ENCODE results near the gene MGAT1.
"Not testable (repeated sequence)": the region's sequence is repeated elsewhere in the genome, so short reads cannot be mapped to it uniquely, and the experiment has no call there.

MGAT1 gene

DNA sequence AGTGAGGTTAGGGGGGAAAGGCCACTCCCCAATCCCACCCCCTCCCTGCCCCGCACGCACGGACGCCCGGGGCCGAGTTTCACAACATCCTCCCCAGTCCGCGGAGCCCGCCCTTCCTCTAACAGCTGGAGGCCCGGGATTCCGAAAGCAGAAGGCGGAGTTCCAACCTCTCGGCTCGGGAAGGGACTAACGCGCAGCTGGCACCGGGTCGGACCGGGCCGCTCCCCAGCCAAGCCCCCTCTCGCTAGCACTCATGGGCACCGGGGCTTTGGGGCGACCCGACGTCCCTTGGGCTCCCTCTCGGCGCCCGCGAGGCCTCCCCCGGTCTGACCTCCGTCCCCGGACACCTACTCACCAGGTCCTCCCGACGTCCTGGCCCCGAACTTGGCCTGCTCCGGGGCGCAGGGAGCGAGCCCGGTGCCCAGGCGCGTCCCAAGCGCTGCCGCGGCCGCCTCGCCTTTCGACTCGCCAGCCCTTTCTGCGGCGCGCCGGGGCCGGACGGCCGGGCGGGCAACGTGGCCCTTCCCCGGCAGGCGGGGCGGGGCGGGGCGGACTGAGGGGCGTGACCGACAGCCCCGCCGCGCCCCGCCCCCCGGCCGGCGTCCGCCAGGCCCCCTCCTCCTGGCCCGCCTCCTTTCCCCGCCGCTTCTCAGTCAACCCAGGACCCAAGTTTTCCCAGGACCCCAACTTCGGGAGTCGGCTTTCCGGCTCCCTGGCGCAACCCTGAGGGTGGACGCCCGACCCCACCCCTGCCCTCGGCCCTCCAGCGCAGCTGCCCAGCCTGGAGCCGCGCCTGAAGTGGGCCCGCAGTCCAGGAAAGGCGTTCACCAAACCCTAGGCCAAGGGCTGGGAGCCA is at the start of gene MGAT1:
Gene MGAT1, minus strand, starts transcription at position 482 of the 856 bp plus-strand sequence. CDS start 9,835 bp downstream, outside the sequence.
- DNase-seq (ENCODE audit: low read depth in 2 of 2) = peak; percentile 47 to 78

DNA sequence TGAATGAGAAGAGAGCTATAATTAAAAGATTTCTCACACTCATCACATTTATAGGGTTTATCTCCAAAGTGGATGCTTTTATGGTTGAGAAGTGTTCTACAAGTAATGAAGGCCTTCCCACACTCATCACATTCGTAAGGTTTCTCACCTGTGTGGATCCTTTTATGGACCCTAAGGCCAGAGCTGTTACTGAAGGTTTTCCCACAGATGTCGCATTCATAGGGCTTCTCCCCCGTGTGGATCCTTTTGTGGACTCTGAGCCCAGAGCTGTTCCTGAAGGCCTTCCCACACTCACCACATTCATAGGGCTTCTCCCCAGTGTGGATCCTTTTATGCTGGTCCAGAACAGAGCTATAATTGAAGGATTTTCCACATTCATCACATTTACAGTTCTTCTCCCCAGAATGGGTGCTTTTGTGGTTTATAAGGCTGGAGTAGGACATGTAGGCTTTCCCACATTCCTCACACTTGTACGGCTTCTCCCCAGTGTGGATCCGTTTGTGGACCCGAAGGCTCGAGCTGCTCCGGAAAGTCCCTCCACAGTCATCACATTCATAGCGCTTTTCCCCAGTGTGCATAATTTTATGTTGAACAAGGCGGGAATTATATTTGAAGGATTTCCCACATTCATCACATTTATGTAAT is 48.0 kb upstream of the MGAT1 start:
- no peak for DNase-seq (ENCODE audit: low read depth in 2 of 2)

DNA sequence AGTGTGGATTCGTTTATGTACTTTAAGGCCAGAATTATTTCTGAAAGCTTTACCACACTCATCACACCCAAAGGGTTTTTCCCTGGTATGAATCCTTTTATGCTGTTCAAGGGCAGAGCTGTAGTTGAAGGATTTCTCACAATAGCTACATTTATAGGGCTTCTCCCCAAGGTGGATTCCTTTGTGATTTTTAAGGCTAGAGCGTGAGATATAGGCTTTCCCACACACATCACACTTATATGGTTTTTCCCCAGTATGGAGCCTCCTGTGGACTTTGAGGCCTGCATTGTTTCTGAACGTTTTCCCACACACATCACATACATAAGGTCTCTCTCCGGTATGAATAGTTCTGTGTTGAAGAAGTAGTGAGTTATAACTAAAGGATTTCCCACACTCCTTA is 47.2 kb upstream of the MGAT1 start:
- no peak for DNase-seq (ENCODE audit: low read depth in 2 of 2)

DNA sequence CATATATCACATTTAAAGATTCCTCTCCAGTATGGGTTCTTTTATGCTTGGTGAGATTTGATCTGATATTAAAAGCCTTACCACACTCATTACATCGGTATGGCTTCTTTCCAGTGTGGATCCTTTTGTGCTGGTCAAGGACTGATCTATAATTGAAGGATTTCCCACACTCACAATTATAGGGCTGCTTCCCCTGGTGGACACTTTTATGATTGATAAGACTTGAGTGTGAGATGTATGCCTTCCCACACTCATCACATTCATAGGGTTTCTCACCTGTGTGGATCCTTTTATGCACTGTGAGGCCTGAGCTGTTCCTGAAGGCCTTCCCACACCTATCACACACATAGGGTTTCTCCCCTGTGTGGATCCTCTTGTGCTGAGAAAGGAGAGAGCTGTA is 46.3 kb upstream of the MGAT1 start:
- no peak for DNase-seq (ENCODE audit: low read depth in 2 of 2)

DNA sequence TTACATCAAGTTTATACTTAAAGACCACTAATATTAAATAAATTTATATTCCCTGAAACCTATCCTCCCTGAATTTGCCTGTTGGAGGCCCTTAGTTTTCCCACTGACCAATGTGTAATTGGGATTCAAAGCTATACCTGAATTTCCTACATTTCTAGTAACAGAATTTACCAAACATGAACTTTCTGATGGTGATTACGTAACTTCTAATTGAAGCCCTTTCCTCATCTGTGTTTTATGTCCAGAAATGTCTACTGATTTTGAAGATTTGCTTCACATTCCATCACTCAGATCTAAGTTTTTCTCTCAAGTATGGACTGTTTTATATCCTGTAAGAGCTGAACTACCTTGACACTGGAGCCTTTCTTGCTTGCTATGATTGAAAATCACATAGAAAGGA is 45.7 kb upstream of the MGAT1 start:
- no peak for DNase-seq (ENCODE audit: low read depth in 2 of 2)

DNA sequence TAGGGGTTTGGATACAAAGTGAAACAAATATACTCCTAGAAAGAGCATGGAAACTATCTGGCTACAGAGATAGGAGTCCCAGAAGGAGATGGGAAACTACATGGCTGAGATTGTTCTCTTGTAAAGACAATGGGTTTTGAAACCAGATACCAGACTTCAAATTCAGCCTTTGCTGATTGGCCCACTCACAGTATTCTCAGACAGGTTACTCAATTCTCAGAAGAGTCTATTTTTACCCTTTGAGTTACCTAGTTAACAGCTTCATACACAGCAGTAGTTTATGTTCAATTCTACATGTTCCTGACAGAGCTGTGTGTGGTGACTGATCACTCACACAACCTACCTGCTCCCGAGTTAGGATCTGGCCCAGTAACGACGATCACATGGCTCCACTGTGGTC is 44.4 kb upstream of the MGAT1 start:
- no peak for DNase-seq (ENCODE audit: low read depth in 2 of 2)

DNA sequence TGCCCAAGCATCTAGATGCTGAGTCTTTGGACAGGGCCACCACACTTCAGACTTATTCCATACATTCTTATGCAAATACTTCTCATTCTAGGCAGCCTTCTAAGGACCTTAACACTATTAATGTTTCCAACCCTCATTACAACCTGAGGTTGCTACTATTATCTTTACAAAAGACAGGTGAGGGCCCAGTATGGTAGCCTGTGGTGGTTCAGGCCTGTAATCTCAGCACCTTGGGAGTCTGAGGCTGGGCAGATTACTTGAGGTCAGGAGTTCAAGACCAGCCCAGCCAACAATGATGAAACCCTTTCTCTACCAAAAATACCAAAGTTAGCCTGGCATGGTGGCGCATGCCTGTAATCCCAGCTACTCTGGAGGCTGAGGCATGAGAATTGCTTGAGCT is 42.3 kb upstream of the MGAT1 start:
- no peak for DNase-seq (ENCODE audit: low read depth in 2 of 2)

DNA sequence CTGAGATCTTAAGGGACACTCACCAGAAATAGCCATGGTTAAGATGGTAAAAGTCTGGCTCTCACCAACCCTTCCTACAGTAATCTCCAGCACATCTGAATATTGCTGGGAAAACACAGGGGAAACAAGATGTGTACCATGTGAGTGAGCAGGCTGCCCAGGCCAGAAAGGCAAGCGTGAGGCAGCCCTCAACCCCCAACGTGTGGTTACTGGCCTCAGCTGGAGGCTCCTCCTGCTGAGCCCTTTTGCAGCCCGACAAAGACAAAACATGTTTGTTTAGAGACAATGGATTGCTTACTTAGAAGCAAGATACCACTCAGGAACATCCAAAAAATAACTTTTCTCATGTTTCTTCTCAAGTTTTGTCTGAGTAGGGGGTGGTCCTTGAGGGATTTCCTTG is 41.8 kb upstream of the MGAT1 start:
- DNase-seq (ENCODE audit: low read depth in 2 of 2) = no peak

DNA sequence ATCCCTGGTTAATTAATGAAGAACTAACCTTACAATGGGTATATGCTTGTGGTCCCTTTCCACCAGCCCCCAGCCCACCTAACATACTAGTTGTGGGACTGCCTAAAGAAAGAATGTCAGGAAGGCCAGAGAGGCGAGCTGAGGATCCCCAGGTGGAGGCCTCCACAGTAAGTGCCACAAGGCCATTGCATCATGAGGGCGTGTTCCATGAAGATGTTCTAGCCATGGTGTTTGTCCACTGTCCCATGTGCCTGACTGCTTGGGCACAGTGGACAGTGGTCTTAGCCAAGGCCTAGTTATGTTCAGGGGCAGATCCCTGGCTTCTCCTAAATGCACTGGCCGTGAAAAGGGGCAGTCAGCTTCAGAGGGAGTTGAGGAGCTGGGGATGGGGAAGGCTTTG is 37.3 kb upstream of the MGAT1 start:
- DNase-seq (ENCODE audit: low read depth in 2 of 2) = no peak

DNA sequence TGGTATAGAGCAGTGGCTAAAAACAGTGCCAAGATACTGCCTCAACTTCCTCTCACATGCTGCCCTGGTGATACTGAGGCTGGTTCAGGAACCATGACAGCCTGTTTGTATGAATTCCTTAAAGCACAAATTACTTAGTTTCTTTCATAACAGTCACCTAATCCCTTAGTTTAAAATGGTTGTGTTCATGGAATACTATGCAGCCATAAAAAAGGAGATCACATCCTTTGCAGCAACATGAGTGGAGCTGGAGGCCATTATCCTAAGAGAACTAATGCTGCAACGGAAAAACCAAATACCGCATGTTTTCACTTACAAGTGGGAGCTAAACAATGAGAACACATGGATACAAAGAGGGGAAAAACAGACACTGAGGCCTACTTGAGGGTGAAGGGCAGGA is 36.6 kb upstream of the MGAT1 start:
- no peak for DNase-seq (ENCODE audit: low read depth in 2 of 2)

DNA sequence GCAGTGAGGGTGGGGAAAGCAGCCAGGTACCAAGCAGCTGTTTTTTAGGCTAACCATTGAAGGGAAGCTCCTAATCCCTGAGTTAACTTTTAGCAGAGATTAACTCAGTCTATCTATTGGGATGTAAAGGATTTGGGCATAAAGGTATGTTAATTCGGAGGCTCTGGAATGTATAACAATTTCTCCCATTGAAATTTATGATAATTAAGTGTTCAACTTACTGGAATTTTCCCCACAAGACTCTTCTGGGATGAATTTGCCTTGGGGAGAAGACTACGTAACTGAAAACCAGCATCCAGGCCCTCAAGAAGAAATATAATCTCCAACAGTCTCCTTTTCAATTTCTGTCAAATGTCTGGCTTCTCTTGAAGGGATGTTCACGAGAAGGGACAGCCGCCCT is 34.9 kb upstream of the MGAT1 start:
- DNase-seq (ENCODE audit: low read depth in 2 of 2) = no peak

DNA sequence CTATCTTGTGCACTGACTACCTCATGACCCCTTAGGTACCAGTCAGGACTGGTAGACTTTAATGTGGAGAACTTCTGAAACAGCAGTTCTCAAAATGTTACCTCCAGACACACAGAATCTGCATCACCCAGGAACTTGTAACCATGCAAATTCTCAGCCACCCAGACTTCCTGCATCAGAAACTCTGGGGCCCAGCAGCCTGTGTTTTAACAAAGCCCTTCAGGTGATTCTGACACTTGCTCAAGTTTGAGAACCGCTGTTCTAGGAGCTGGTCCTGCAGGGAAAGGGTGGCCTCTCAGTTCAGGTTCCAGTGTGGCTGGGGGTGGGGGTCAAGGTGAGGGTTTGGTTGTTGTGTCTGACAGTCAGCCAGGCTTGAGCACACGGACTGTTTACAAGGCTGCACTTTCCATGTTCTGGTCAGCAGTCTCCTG is 30.0 kb upstream of the MGAT1 start:
- no peak for DNase-seq (ENCODE audit: low read depth in 2 of 2)

DNA sequence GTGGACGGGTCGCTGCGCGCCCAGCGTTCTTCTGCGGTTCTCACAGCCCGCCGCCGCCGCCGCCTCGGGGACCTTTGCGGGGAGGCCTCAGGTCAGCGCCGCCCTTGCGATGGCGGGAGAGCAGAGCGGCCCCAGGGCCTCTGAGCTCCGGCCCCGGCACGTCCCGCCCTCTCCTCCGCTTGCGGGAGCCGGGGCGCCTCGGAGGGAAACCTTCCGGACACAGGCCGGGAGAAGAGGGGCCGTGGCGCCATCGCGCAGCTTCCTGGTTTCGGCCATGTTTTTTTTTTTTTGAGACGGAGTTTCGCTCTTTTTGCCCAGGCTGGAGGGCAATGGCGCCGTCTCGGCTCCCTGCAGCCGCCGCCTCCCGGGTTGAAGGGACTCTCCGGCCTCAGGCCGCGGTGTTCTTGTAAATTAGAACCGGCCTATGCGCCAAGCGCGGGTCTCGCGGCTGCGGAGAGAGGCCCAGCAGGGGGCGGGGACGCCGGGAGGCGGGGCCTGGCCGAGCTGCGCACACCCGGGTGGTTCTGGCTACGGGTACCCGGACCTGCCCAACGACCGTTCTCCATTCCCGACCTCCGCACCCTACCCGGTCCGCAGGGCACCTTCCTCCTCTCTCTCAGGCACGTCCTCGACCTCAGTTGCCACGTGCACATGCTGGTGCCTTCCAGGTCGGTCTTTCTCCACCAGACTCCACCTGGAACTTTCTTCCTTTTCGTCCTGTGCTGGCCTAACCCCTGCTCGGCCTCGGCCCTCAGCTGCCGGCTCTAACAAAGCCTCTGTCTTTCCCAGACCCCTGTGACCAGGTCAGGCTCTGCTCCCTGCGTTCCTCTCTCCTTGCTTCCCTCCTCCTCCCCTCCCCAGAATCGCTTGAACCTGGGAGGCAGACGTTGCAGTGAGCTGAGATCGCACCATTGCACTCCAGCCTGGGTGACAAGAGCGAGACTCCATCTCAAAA is 28.8 kb upstream of the MGAT1 start:
- peak; percentile 35 to 65 for DNase-seq (ENCODE audit: low read depth in 2 of 2)

DNA sequence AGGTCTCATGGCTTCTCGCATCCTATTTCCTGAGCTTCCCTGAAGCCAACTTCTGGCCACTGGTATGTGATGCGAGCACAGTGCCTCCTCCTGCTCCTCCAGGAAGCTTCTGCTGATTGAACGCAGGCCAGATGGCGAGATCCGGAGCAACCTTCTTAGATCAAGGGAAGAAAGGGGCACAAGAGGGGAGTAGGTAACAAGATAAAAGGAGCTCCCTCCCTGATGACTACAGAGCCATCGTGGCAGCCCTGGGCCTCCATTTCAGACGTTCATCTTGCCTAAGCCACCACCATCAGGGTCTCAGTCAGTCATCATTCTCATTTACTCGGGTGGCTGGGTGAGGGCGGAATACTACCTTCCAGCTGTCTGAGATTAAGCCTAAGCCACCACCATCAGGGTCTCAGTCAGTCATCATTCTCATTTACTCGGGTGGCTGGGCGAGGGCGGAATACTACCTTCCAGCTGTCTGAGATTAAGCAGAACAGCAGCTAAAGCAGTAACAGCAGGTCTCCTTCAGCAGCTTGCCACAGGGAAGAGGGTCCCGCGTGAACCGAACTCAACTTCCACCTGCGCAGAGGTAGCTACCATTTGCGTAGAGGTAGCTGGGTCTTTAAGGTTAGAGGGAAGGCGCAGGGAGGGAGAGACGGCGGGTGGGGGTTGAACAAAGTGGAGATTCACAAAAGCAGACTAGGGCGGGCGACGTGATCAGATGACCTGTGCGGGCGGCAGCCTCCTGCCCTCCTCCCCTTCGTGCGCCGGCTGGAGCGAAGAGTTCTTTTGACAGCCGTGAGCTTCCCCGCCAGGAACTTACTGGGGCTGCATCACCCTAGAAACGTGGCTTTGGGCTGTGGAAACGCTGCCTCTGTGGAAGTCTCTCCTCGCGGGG is 27.9 kb upstream of the MGAT1 start:
- DNase-seq (ENCODE audit: low read depth in 2 of 2) = peak; percentile 21 to 23

DNA sequence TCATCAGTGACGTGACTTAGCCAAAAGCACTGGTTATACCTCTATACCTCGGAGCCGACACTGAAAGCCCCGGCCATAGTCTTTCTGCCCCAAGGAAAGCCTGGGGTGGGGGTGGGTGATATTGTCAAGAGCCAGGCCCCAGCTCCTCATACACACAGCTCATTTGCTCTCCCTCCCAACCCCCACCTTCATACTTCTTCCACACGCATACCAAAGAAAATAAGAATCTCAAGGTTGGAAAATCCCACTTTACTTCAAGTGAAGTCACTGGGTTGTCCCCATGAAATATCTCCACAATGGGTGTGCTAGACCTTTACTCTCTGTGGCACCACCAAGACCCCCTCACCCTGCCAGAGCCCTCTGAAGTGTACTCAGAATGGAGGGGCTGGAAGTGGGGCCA is 27.1 kb upstream of the MGAT1 start:
- no peak for DNase-seq (ENCODE audit: low read depth in 2 of 2)

DNA sequence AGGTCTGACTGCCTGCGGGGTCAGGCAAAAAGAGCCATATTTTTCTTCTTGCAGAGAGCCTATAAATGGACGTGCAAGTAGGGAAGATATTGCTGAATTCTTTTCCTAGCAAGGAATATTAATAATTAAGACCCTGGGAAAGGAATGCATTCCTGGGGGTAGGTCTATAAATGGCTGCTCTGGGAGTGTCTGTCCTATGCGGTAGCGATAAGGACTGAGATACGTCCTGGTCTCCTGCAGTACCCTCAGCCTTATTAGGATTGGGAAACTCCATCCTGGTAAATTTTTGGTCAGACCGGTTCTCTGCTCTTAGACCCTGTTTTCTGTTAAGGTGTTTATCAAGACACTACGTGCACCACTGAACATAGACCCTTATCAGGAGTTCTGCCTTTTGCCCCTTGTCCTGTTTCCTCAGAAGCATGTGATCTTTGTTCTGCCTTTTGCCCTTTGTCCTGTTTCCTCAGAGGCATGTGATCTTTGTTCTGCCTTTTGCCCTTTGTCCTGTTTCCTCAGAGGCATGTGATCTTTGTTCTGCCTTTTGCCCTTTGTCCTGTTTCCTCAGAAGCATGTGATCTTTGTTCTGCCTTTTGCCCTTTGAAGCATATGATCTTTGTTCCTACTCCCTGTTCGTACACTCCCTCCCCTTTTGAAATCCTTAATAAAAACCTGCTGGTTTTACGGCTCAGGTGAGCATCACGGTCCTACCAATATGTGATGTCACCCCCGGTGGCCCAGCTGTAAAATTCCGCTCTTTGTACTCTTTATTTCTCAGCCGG is 26.3 kb upstream of the MGAT1 start:
- DNase-seq (ENCODE audit: low read depth in 2 of 2) = not testable (repeated sequence)

DNA sequence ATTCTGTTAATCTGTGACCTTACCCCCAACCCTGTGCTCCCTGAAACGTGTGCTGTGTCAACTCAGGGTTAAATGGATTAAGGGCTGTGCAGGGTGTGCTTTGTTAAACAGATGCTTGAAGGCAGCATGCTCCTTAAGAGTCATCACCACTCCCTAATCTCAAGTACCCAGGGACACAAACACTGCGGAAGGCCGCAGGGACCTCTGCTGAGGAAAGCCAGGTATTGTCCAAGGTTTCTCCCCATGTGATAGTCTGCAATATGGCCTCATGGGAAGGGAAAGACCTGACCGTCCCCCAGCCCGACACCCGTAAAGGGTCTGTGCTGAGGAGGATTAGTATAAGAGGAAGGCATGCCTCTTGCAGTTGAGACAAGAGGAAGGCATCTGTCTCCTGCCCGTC is 24.8 kb upstream of the MGAT1 start:
- not testable (repeated sequence) for DNase-seq (ENCODE audit: low read depth in 2 of 2)

DNA sequence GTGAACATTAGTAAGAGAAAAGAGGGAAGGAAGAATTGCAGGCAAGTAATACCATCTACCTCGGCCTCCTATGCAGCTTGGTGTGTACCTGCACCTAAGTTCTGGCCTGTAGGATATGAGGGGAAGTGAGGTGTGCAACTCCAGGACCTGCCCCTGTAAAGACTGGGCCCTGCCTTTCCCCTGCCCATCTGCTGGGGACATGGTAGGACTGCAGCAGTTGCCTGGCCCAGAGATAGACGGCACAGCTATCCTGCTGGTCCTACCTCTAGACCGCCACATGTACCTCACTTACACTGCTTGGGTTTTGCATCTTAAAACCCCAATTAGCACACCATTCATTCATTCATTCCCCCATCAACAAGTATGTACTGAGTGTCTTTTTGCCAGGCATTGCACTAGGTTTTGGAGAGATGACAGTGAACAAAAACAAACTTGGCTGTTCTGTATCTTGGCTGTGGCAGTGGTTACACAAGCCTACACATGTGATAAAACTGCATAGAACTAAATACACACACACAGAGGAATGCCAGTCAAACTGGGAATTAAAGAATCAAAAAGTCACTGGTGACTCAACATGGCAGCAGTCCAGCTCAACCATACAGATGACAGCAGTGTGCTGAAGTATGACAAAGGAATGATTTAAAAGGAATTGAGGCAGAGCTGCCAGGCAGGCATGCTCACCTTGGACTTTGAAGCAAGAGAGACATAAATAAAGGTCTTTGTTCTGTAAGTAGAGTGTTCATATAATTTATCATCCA is 23.3 kb upstream of the MGAT1 start:
- DNase-seq (ENCODE audit: low read depth in 2 of 2) = no peak

DNA sequence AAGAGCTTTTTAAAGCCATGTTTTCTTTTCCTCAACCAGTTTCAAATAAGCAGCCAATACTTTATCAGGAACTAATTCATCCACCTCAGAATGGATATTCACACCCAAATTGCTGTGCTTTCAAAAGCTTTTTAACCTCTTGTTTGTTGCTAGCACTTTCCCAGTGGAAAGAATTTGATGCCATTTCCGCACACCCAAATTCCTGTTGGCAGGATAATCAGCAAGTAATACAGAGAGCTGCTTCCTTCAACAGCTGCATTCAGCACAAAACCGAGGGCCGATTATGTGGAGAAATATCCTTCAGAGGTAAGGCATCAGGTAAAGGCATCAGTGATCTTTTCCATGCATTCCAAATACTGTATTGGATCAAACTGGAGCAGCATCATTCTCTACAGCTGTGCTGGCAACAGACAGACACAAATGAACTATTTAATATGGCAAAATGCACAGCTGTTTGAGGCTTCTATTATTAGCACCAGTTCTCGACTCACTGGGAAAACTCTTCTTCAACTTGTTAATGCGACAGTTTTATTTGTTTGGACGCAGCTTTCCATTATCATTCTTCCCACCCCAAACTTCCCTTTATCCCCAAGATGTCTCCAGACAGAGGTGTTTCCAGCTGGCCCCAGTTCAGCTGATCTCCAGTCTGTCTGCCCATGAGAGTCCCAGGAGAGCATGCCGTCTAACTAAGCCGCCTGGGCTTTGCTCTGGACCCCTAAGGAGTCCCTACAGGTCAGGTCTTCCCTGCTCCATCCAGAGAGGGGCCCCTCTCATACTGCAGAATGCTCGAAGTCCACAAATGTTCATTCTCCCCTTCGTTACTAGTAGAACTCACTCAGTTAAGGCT is 22.2 kb upstream of the MGAT1 start:
- DNase-seq (ENCODE audit: low read depth in 2 of 2) = no peak

Measured in stimulated activated CD4-positive, alpha-beta T cell treated with anti-CD3 and anti-CD28 coated beads, Interleukin-1b, Interleukin-23, amount 100 ng/mL, for 1 hour (primary cell).